CD14-positive monocyte (primary cell): ENCODE data around the gene NTMT2. TPM values are rescaled to one million over a fixed set of nuclear protein-coding genes. Genes with fewer than 3 reads are reported as not detected.

Experiments
- DNase-seq, 3 donors: peaks; one replicate each; pipeline ENCODE4 v3.0.0-alpha.2; 2011 to 2022
- H2AFZ ChIP-seq: 2 replicates; pipeline ENCODE4 v1.6.0; 2012; ENCODE audit warnings: mild to moderate bottlenecking, low read depth, low read length, inconsistent platforms; ENCODE audit not compliant: insufficient read depth, poor library complexity, severe bottlenecking
- H3K27ac ChIP-seq, 2 donors: 1 replicate in 1 of 2; 2 replicates in 1 of 2; pipeline ENCODE4 v1.5.1; 2012 to 2013; ENCODE audit warnings: low read length in 2 of 2, control low read depth in 1 of 2, inconsistent platforms in 1 of 2, low read depth in 1 of 2, mild to moderate bottlenecking in 1 of 2
- H3K27me3 ChIP-seq, 2 donors: one replicate each; pipeline versions ENCODE4 v1.6.0 to v1.6.1; 2011 to 2013; ENCODE audit warnings: low read length in 2 of 2; ENCODE audit not compliant: control insufficient read depth in 2 of 2, insufficient read depth in 2 of 2
- H3K36me3 ChIP-seq, 2 donors: replicated peaks in 1 of 2; 1 replicate in 1 of 2; 2 replicates in 1 of 2; pipeline versions ENCODE4 v1.5.1 to v1.6.1; 2012 to 2013; ENCODE audit warnings: low read length in 2 of 2, control low read depth in 1 of 2, inconsistent platforms in 1 of 2, mild to moderate bottlenecking in 1 of 2; ENCODE audit not compliant: insufficient read depth in 2 of 2, control insufficient read depth in 1 of 2
- H3K4me1 ChIP-seq, 2 donors: 1 replicate in 1 of 2; 2 replicates in 1 of 2; pipeline versions ENCODE4 v1.5.1 to v1.6.1; 2012 to 2013; ENCODE audit warnings: low read length in 2 of 2, control low read depth in 1 of 2, inconsistent platforms in 1 of 2, mild to moderate bottlenecking in 1 of 2, moderate library complexity in 1 of 2; ENCODE audit not compliant: insufficient read depth in 2 of 2, control insufficient read depth in 1 of 2
- H3K4me2 ChIP-seq: replicated peaks from 2 replicates; pipeline ENCODE3; 2012; ENCODE audit warnings: low read length, moderate library complexity, mild to moderate bottlenecking; ENCODE audit not compliant: poor library complexity, severe bottlenecking; ENCODE audit errors: extremely low read depth
- H3K4me3 ChIP-seq, 3 experiments: fragments of 200-600 bp in 1 of 3; sonication (generic) in 1 of 3; replicated peaks in 1 of 3; 1 replicate in 2 of 3; 2 replicates in 1 of 3; pipeline ENCODE4 v1.5.1; 2011 to 2013; ENCODE audit warnings: low read length in 3 of 3, mild to moderate bottlenecking in 3 of 3, control low read depth in 2 of 3, low read depth in 2 of 3, inconsistent platforms in 1 of 3, moderate library complexity in 1 of 3
- H3K79me2 ChIP-seq: 2 replicates; pipeline ENCODE4 v1.6.0; 2012; ENCODE audit warnings: mild to moderate bottlenecking, control low read depth, inconsistent platforms, low read length, moderate library complexity; ENCODE audit not compliant: insufficient read depth
- H3K9ac ChIP-seq: 2 replicates; pipeline ENCODE4 v1.6.0; 2017; ENCODE audit warnings: low read length, mild to moderate bottlenecking; ENCODE audit not compliant: insufficient read depth, poor library complexity, severe bottlenecking
- H3K9me3 ChIP-seq, 2 donors: replicated peaks in 1 of 2; 1 replicate in 1 of 2; 2 replicates in 1 of 2; pipeline versions ENCODE4 v1.5.1 to v1.6.1; 2012 to 2013; ENCODE audit warnings: low read length in 2 of 2, control low read depth in 1 of 2; ENCODE audit not compliant: control insufficient read depth in 1 of 2, insufficient read depth in 1 of 2
- H4K20me1 ChIP-seq: 2 replicates; pipeline ENCODE4 v1.6.0; 2012; ENCODE audit warnings: mild to moderate bottlenecking, low read length, control low read depth, moderate library complexity; ENCODE audit not compliant: insufficient read depth
- H3K27ac Mint-ChIP-seq, 7 donors: one replicate each; pipeline ENCODE4 v1.8.0; 2020; ENCODE audit warnings: mild to moderate bottlenecking in 7 of 7, mixed read lengths in 7 of 7, moderate library complexity in 6 of 7, inconsistent platforms in 2 of 7
- H3K27me3 Mint-ChIP-seq, 3 donors: one replicate each; pipeline ENCODE4 v1.8.0; 2021 to 2022; ENCODE audit warnings: low read depth in 3 of 3, mild to moderate bottlenecking in 3 of 3, mixed read lengths in 3 of 3, moderate library complexity in 3 of 3, inconsistent platforms in 1 of 3
- H3K36me3 Mint-ChIP-seq, 2 donors: one replicate each; pipeline ENCODE4 v1.8.0; 2020; ENCODE audit warnings: mixed read lengths in 2 of 2, inconsistent platforms in 1 of 2, mild to moderate bottlenecking in 1 of 2
- H3K4me1 Mint-ChIP-seq: one replicate; pipeline ENCODE4 v1.8.0; 2020; ENCODE audit warnings: mild to moderate bottlenecking, mixed read lengths
- H3K4me3 Mint-ChIP-seq, 2 donors: one replicate each; pipeline ENCODE4 v1.8.0; 2020; ENCODE audit warnings: mild to moderate bottlenecking in 2 of 2, mixed read lengths in 2 of 2, moderate library complexity in 1 of 2
- H3K9me3 Mint-ChIP-seq, 7 donors: one replicate each; pipeline ENCODE4 v1.8.0; 2020 to 2022; ENCODE audit warnings: mixed read lengths in 7 of 7, mild to moderate bottlenecking in 6 of 7, moderate library complexity in 6 of 7, inconsistent platforms in 2 of 7
- WGBS: methylation state at CpG from one replicate; pipeline ENCODE4 v1.1.5; 2013; ENCODE audit warnings: missing lambda C conversion rate; ENCODE audit not compliant: insufficient coverage; 5-methylcytosine and 5-hydroxymethylcytosine counted together
- intact Hi-C, 2 donors: fragments of 100-400 bp; cut with micrococcal nuclease; formaldehyde crosslinking; loops; one replicate each; pipeline versions ENCODE4 v1.15.0 to v1.15.1; 2023
- polyA plus RNA-seq, 3 donors: library from polyadenylated mRNA; depleted of rRNA in 1 of 3; unstranded in 2 of 3; stranded (reverse) in 1 of 3; fragments of 300-500 nt in 2 of 3; fragments of >200 nt in 1 of 3; fragmentation: Illumina TruSeq in 2 of 3; gene quantifications; 1 replicate in 2 of 3; 2 replicates in 1 of 3; pipeline ENCODE4 v1.2.3, GENCODE V29; 2012 to 2021
- TF ChIP-seq, protein P1 (sequence below): fragments of 200-600 bp; IDR thresholded peaks from one replicate; pipeline ENCODE4 v1.8.0; 2022; ENCODE audit warnings: antibody characterized with exemption, mild to moderate bottlenecking

NTMT2 gene
- polyA plus RNA-seq, 3 donors, result not detected

DNA sequence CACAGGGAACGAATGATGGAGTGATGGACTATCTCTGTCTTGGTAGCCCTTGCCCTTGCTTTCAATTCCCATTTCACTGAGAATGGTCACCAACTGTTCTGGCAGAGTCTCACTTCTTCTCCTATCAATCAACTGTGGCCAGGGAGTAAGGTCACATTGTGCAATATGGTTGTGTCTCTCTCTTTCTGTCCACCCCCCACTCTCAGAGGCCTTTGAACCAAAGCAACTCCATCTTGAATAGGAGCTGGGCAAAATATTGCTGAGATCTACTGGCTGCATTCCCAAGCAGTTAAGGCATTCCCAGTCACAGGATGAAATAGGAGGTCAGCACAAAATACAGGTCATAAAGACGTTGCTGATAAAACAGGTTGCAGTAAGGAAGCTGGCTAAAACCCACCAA lies 36.7 kb downstream of the NTMT2 start:
- Histone ChIP-seq H3K9me3 (peaks cover 0 to 3% of the 10 kb centered on the region in 2 donors), H3K4me3 (no peak overlapping the region), H3K4me2 (no peak overlapping the region), H3K79me2 (no peaks in the 10 kb centered on the region), H3K9ac (no peak overlapping the region), H3K36me3 (no peaks in the 10 kb centered on the region), H4K20me1 (no peaks in the 10 kb centered on the region), H3K27ac (no peak overlapping the region), H3K4me1 (no peaks in the 10 kb centered on the region), H3K27me3 (no peaks in the 10 kb centered on the region), H2AFZ (no peak overlapping the region)
- Mint-ChIP-seq H3K27ac (no peak overlapping the region), H3K36me3 (no peaks in the 10 kb centered on the region), H3K27me3 (peaks cover 0 to 2% (median 0%) of the 10 kb centered on the region in 3 donors), H3K9me3 (peaks cover 2 to 16% (median 7%) of the 10 kb centered on the region in 7 donors), H3K4me1 (no peaks in the 10 kb centered on the region), H3K4me3 (no peak overlapping the region)
- no CpG with 5 or more reads among the region's 2 CpGs for WGBS
- no peak for DNase-seq
- intact Hi-C loops, result no loop called here
- TF ChIP-seq, protein P1, sequence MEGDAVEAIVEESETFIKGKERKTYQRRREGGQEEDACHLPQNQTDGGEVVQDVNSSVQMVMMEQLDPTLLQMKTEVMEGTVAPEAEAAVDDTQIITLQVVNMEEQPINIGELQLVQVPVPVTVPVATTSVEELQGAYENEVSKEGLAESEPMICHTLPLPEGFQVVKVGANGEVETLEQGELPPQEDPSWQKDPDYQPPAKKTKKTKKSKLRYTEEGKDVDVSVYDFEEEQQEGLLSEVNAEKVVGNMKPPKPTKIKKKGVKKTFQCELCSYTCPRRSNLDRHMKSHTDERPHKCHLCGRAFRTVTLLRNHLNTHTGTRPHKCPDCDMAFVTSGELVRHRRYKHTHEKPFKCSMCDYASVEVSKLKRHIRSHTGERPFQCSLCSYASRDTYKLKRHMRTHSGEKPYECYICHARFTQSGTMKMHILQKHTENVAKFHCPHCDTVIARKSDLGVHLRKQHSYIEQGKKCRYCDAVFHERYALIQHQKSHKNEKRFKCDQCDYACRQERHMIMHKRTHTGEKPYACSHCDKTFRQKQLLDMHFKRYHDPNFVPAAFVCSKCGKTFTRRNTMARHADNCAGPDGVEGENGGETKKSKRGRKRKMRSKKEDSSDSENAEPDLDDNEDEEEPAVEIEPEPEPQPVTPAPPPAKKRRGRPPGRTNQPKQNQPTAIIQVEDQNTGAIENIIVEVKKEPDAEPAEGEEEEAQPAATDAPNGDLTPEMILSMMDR, result no peak

DNA sequence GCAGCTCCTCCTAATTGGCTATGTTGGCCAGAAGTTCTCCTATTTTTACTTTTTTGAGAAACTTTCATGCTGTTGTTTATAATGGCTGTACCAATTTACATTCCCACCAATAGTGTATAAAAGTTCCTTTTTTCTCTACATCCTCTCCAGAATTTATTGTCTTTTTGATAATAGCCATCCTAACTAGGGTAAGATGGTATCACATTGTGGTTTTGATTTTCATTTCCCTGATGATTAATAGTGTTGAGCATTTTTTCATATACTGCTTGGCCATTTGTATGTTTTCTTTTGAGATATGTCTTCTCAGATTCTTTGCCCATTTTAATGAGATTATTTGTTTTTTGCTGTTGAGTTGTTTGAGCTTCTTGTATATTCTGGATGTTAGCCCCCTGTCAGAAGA lies 46.8 kb downstream of the NTMT2 start:
- Histone ChIP-seq H3K4me3 (no peak overlapping the region), H3K36me3 (no peaks in the 10 kb centered on the region), H3K27ac (no peak overlapping the region), H3K4me1 (no peaks in the 10 kb centered on the region), H3K9ac (no peak overlapping the region), H3K4me2 (no peak overlapping the region), H3K27me3 (no peaks in the 10 kb centered on the region), H3K9me3 (peaks cover 0 to 18% of the 10 kb centered on the region in 2 donors), H3K79me2 (no peaks in the 10 kb centered on the region), H2AFZ (no peak overlapping the region), H4K20me1 (no peaks in the 10 kb centered on the region)
- DNase-seq, result no peak
- no peak overlapping the region for H3K27ac Mint-ChIP-seq
- no peaks in the 10 kb centered on the region for H3K4me1 Mint-ChIP-seq
- intact Hi-C loops, result no loop called here
- H3K27me3 Mint-ChIP-seq, result peaks cover 0 to 1% (median 0%) of the 10 kb centered on the region in 3 donors
- TF ChIP-seq, protein P1, result no peak
- no peaks in the 10 kb centered on the region for H3K36me3 Mint-ChIP-seq
- H3K9me3 Mint-ChIP-seq, result peaks cover 6 to 17% (median 10%) of the 10 kb centered on the region in 7 donors
- no peak overlapping the region for H3K4me3 Mint-ChIP-seq
